ENCODE data around the gene TBC1D13. TPM values are rescaled to one million over a fixed set of nuclear protein-coding genes. Genes with fewer than 3 reads are reported as not detected.

Gene TBC1D13
- total and polyA plus RNA-seq, 2 of the 4 experiments (the other 2 are of a cell fraction), result 9.1 to 26.4 TPM

DNA sequence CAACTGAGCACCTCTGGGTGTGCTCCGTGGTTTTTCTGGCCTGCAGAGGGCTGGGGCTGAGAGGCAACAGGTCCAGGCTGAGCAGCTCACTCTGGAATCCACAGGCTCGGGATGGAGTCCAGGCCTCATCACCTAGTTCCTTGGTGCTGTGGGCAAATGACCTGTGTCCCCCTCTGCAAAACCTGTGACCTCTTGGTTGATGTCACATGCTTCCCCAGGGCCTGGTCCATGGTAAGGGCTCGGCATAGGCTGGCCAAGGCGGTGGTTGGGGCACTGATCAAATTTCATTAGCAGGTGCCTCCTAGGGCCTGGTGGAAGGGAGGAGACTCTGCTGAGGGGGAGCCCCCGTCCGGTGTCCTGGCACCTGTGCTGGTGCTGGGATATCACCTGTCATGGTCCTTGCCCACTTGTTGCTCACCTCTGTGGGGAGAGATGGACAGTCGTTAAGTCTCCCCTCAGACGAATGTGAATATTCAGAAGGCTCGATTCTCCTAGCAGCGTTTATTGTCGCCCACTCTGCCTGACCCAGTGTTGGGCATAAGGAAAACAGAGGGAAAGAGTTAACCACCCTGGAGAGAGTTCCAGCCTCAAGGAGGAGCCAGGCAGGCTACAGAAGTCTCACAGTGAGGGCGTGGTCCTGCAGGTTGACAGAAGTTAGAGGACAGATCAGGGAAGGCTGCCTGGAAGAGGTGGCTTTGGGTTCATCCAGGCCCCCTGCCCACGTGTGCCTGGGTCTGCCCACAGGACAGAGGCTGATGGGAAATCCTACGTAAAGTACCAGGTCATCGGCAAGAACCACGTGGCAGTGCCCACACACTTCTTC lies 34.7 kb downstream of the TBC1D13 start (continued):
- TF ChIP-seq CHD1 (IDR thresholded peaks at IDR 0.05; ENCODE audit: low read depth, low read length), result no peak

DNA sequence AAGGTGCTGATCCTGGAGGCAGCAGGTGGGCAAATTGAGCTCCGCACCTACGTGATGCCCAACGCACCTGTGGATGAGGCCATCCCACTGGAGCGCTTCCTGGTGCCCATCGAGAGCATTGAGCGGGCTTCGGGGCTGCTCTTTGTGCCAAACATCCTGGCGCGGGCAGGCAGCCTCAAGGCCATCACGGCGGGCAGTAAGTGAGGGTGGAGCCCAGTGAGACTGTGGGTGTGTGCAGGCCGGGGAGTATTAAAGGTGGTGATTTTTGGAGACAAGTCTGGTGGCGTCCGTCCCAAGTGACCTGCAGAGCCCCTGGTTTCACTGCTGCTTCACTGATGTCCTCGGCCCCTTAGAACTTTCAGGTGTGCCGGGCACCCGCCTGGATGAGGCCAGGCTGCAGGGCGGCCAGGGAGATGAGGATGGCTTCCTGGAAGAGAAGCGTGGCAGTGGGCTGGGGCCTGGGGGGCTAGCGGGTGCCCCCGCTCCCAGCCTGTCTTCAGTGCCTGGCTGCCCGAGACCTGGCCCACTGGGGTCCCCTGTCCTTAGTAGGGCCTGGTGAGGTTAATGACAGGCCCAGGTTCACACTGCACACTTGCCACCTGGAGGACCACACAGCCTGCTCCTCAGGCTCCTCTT lies 35.5 kb downstream of the TBC1D13 start:
- H3K4ac ChIP-seq (ENCODE audit: low read depth, low read length), result no peak overlapping the region
- peaks cover 4% of the 10 kb centered on the region; the same call in 1 of the 2 replicates for H3K4me1 ChIP-seq (ENCODE audit: control insufficient read depth, insufficient read depth, low read length)
- peaks cover 10 to 24% of the 10 kb centered on the region in 2 experiments; a peak in 3 of 4 replicates for H3K79me1 ChIP-seq (ENCODE audit: low read depth in 1 of 2, low read length in 2 of 2)
- TF ChIP-seq, protein P1, sequence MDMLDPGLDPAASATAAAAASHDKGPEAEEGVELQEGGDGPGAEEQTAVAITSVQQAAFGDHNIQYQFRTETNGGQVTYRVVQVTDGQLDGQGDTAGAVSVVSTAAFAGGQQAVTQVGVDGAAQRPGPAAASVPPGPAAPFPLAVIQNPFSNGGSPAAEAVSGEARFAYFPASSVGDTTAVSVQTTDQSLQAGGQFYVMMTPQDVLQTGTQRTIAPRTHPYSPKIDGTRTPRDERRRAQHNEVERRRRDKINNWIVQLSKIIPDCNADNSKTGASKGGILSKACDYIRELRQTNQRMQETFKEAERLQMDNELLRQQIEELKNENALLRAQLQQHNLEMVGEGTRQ (IDR thresholded peaks at IDR 0.05; ENCODE audit: low read depth, low read length), result no peak
- TF ChIP-seq CEBPB (IDR thresholded peaks at IDR 0.05; ENCODE audit: low read depth, low read length), result no peak
- no peak for TF ChIP-seq POLR2A (IDR thresholded peaks at IDR 0.05; ENCODE audit: low read depth, low read length)
- no peak overlapping the region for H2AK5ac ChIP-seq (ENCODE audit: low read depth, low read length)
- ChIA-PET CTCF (no interaction called here), POLR2A (ENCODE audit: unreplicated experiment) (no interaction called here)
- no peaks in the 10 kb centered on the region for H3K27me3 ChIP-seq (ENCODE audit: control insufficient read depth, insufficient read depth, low read length)
- H3K18ac ChIP-seq (ENCODE audit: low read depth, low read length), result no peak overlapping the region
- no peak overlapping the region for H4K5ac ChIP-seq (ENCODE audit: low read depth, low read length)
- no peaks in the 10 kb centered on the region for H3K9me3 ChIP-seq (ENCODE audit: control insufficient read depth, insufficient read depth, low read length)
- 100% methylated on average over 3 of the region's 22 CpGs; no CpG with 5 or more reads in 1 of the 2 experiments for WGBS, 2 experiments (ENCODE audit: extremely low coverage in 2 of 2, insufficient read length in 1 of 2)
- H3K56ac ChIP-seq (ENCODE audit: extremely low read depth, insufficient read depth, low read length), result no peak overlapping the region
- no peak overlapping the region for H2BK5ac ChIP-seq (ENCODE audit: low read depth, low read length, poor library complexity, severe bottlenecking)
- no peak overlapping the region for H2BK15ac ChIP-seq (ENCODE audit: low read depth, low read length)
- peaks cover 9% of the 10 kb centered on the region; the same call in 1 of the 2 replicates for H3K9me1 ChIP-seq (ENCODE audit: insufficient read depth, low read length)
- no peak overlapping the region for H4K91ac ChIP-seq (ENCODE audit: insufficient read depth, low read depth, low read length)
- H3K27ac ChIP-seq (ENCODE audit: insufficient read depth, low read length), result no peak overlapping the region
- H2AK9ac ChIP-seq (replicated peaks; ENCODE audit: low read depth, low read length, poor library complexity), result no peak overlapping the region
- H3K14ac ChIP-seq (replicated peaks; ENCODE audit: low read depth, low read length), result no peak overlapping the region
- no peak overlapping the region for H2AFZ ChIP-seq (replicated peaks; ENCODE audit: low read length, poor library complexity)
- H2BK20ac ChIP-seq (ENCODE audit: low read depth, low read length), result no peak overlapping the region
- H2BK120ac ChIP-seq (ENCODE audit: low read depth, low read length), result no peak overlapping the region
- no peak overlapping the region for H3K23ac ChIP-seq (ENCODE audit: low read depth, low read length)
- DNase-seq (no peak), ATAC-seq (ENCODE audit: low read depth) (no peak)
- BruUV-seq (replicated peaks), result no TSS peak
- H3K4me2 ChIP-seq (ENCODE audit: low read depth, low read length), result no peak overlapping the region
- H4K20me1 ChIP-seq (ENCODE audit: insufficient read depth, low read length), result peaks cover 14% of the 10 kb centered on the region
- in situ Hi-C loops (cut with MboI; ENCODE audit: low sequenced_read_pairs) (no loop called here), intact Hi-C loops (cut with micrococcal nuclease) (no loop called here), dilution Hi-C loops (cut with HindIII; ENCODE audit: low sequenced_read_pairs, unreplicated experiment) (no loop called here)
- no peak overlapping the region for H3K9ac ChIP-seq (ENCODE audit: low read depth, low read length)
- peaks cover 47% of the 10 kb centered on the region for H3K36me3 ChIP-seq (ENCODE audit: control insufficient read depth, insufficient read depth, low read length)
- H4K8ac ChIP-seq (ENCODE audit: low read depth in 2 of 2, low read length in 2 of 2), result no peak overlapping the region
- H3K4me3 ChIP-seq (ENCODE audit: insufficient read depth, low read depth, low read length), result no peak overlapping the region

Measured in IMR-90 (cell line).